DOHH2 (cell line): ENCODE measurements around the gene SCYGR2.

Experiments used
- CTCF ChIP-seq: fragments of 200-600 bp; sonication (generic); IDR thresholded peaks from one replicate; pipeline ENCODE4 v1.5.1; 2014; ENCODE audit warnings: antibody characterized with exemption, mild to moderate bottlenecking, low read depth, low read length; ENCODE audit not compliant: poor library complexity, severe bottlenecking
- EZH2phosphoT487 ChIP-seq: fragments of 200-600 bp; sonication (generic); IDR thresholded peaks from 2 replicates; pipeline ENCODE4 v1.6.1; 2017; ENCODE audit warnings: borderline replicate concordance, mild to moderate bottlenecking, antibody characterized with exemption, low read length, moderate library complexity, mixed read lengths

GRCh38 chr2:227597036-227597435 lies 1.7 kb upstream of the SCYGR2 start:
- no peak for TF ChIP-seq CTCF
- no peak for TF ChIP-seq EZH2phosphoT487
